MM.1S (cell line): Measurements from ENCODE around the gene RUSC2.

Experiments used
- CTCF ChIP-seq: fragments of 300-600 bp; sonication (generic); IDR thresholded peaks from 2 replicates; pipeline ENCODE4 v1.5.1; 2016; ENCODE audit warnings: antibody characterized with exemption, low read length, mixed read lengths
- EZH2 ChIP-seq: fragments of 300-600 bp; sonication (generic); optimal IDR thresholded peaks from 2 replicates; pipeline ENCODE3; 2017; ENCODE audit warnings: low read depth, mild to moderate bottlenecking, antibody characterized with exemption, low read length, mixed read lengths

- no peak for TF ChIP-seq CTCF
- TF ChIP-seq EZH2 = no peak
These were observed 43.9 kb upstream of the RUSC2 start for GRCh38 chr9:35446012-35446411.
